Heart left ventricle (tissue), 16 donors: ENCODE data around the gene VSIG10L2. TPM values are rescaled to one million over a fixed set of nuclear protein-coding genes. Genes with fewer than 3 reads are reported as not detected.
A peak's percentile ranks its signal among the peaks of the same experiment; 100 is the strongest.

Experiments used
- ATAC-seq, 4 donors: fragments of 200-7000 bp; cut with Tn5 transposase; one replicate each; pipeline ENCODE4 v1.9.1; 2020 to 2022; ENCODE audit warnings: moderate library complexity in 4 of 4, mild to moderate bottlenecking in 3 of 4, moderate number of reproducible peaks in 1 of 4
- DNase-seq, 5 donors: peaks; one replicate each; pipeline ENCODE4 v3.0.0-alpha.2; 2020
- H3K27ac ChIP-seq, 12 donors: fragments of 200-600 bp; sonication (generic) in 4 of 12; one replicate each; pipeline versions ENCODE4 v1.5.0 to v1.8.0; 2016 to 2022; ENCODE audit warnings: mild to moderate bottlenecking in 2 of 12
- H3K27me3 ChIP-seq, 9 donors: fragments of 200-600 bp; sonication (generic) in 2 of 9; one replicate each; pipeline versions ENCODE4 v1.5.1 to v1.8.0; 2016 to 2022; ENCODE audit warnings: mild to moderate bottlenecking in 3 of 9
- H3K36me3 ChIP-seq, 9 donors: fragments of 200-600 bp; sonication (generic) in 2 of 9; one replicate each; pipeline versions ENCODE4 v1.5.0 to v1.8.0; 2018 to 2022; ENCODE audit warnings: mild to moderate bottlenecking in 2 of 9
- H3K4me1 ChIP-seq, 12 donors: fragments of 200-600 bp; sonication (generic) in 4 of 12; one replicate each; pipeline versions ENCODE4 v1.5.0 to v1.8.0; 2016 to 2022; ENCODE audit warnings: mild to moderate bottlenecking in 3 of 12
- H3K4me3 ChIP-seq, 12 donors: fragments of 200-600 bp; sonication (generic) in 4 of 12; one replicate each; pipeline versions ENCODE4 v1.5.0 to v1.8.0; 2017 to 2022; ENCODE audit warnings: mild to moderate bottlenecking in 9 of 12, moderate library complexity in 4 of 12
- H3K9me3 ChIP-seq, 12 donors: fragments of 200-600 bp; sonication (generic) in 4 of 12; one replicate each; pipeline versions ENCODE4 v1.5.0 to v1.8.0; 2016 to 2022; ENCODE audit warnings: mild to moderate bottlenecking in 1 of 12
- CTCF ChIP-seq, 12 donors: fragments of 200-600 bp; sonication (generic) in 4 of 12; IDR thresholded peaks; one replicate each; pipeline versions ENCODE4 v1.5.0 to v1.8.0; 2018 to 2022; ENCODE audit warnings: antibody characterized with exemption in 12 of 12, mild to moderate bottlenecking in 5 of 12
- POLR2A ChIP-seq, 2 donors: fragments of 450-650 bp; IDR thresholded peaks; one replicate each; pipeline ENCODE4 v1.6.1; 2017; ENCODE audit warnings: antibody characterized with exemption in 2 of 2, mild to moderate bottlenecking in 2 of 2, moderate library complexity in 2 of 2
- WGBS, 4 donors: extraction: QIAGEN DNeasy Blood & Tissue Kit in 2 of 4; methylation state at CpG; one replicate each; pipeline versions ENCODE4 v1.1.5 to v1.1.7; 2013 to 2018; 5-methylcytosine and 5-hydroxymethylcytosine counted together
- intact Hi-C, 10 donors: fragments of 100-400 bp; cut with DNase I; formaldehyde crosslinking; loops; one replicate each; pipeline versions ENCODE4 v1.11.1 to v1.14.2; 2022
- polyA plus RNA-seq, 2 donors: library from polyadenylated mRNA; stranded (reverse); fragments of 200-250 nt; gene quantifications; one replicate each; pipeline ENCODE4 v1.2.3, GENCODE V29; 2013
- total RNA-seq, 9 donors: library from RNA; depleted of rRNA in 2 of 9; stranded (reverse); fragments of >200 nt in 2 of 9; fragmentation: NEBNext Ultra II Directional in 3 of 9; extraction: Animal tissue kit (Norgen Biotek cat#: 25700) in 3 of 9; gene quantifications; one replicate each; pipeline versions ENCODE4 v1.1.0 to v1.2.4, GENCODE V29; 2016 to 2023
- donor health status: ischemic (EF 13 %, LVEDD 7.1; RV severe dilation, severe dysfunction).
- donor health status: healthy with polysubstance abuse.
- donor health status: DM: no; HTN: yes; CAD: no.
- donor health status: DM: no; HTN: no; CAD: no.
- donor health status: ischemic (EF 25% LVEDD 6.9; RV normal size, moderate dysfunction).
- donor health status: ischemic (EF 25% LVEDD 5.7; RV mildly dilated, moderate dysfunction).
- donor health status: healthy.
- donor health status: DM: yes; HTN: yes; CAD: no.
- donor health status: ischemic (EF 35%, LVEDD 5.7; RV mildly dilated, moderate dysfunction).
- donor health status: nonischemic (EF 11% LVEDD 7.7; RV severe dilation, severe dysfunction).
- donor health status: DM: yes; HTN: yes; CAD: no.
- donor health status: PGD.
- donor health status: ischemic (EF 29% LVEDD 5.4; RV normal size, mild dysfunction).
- donor health status: nonischemic (EF 23%, LVEDD 6.1; RV moderate dilation, normal function).

The VSIG10L2 gene
- total and polyA plus RNA-seq, 11 donors: 0.04 to 0.21 (median 0.12) TPM; not detected in 8

- Histone ChIP-seq H3K9me3 (peaks cover 0 to 7% (median 0%) of the 10 kb centered on the region in 12 donors), H3K4me3 (no peak overlapping the region), H3K27ac (no peak overlapping the region), H3K27me3 (no peaks in the 10 kb centered on the region), H3K4me1 (no peaks in the 10 kb centered on the region), H3K36me3 (peaks cover 0 to 2% (median 0%) of the 10 kb centered on the region in 9 donors)
- intact Hi-C loops: no loop called here
- DNase-seq (no peak), ATAC-seq (no peak)
- WGBS, 4 donors: 54 to 74% (median 69%) methylated on average over 7 of the region's 7 CpGs
- no peak for TF ChIP-seq POLR2A (IDR thresholded peaks at IDR 0.05)
- TF ChIP-seq CTCF (IDR thresholded peaks at IDR 0.05): no peak
Measured at GRCh38 chr11:125968354-125968753, 22.5 kb downstream of the VSIG10L2 start.

- Histone ChIP-seq H3K9me3 (no peaks in the 10 kb centered on the region), H3K36me3 (no peaks in the 10 kb centered on the region), H3K4me1 (no peaks in the 10 kb centered on the region), H3K27me3 (no peaks in the 10 kb centered on the region), H3K4me3 (no peak overlapping the region), H3K27ac (peak overlapping the region in 1 of 12 donors; percentile 13)
- intact Hi-C loops: no loop called here
- DNase-seq (no peak), ATAC-seq (no peak)
- WGBS, 4 donors: 46 to 52% (median 48%) methylated on average over 6 of the region's 6 CpGs
- peak in 4 of 12 donors; percentile 16 to 32 (median 27) for TF ChIP-seq CTCF (IDR thresholded peaks at IDR 0.05)
- no peak for TF ChIP-seq POLR2A (IDR thresholded peaks at IDR 0.05)
Measured at GRCh38 chr11:125971618-125972017, 25.8 kb downstream of the VSIG10L2 start.

GRCh38 chr11:125974284-125974683 is 28.4 kb downstream of the VSIG10L2 start:
- Histone ChIP-seq H3K27me3 (no peaks in the 10 kb centered on the region), H3K4me3 (no peak overlapping the region), H3K27ac (no peak overlapping the region), H3K4me1 (peaks cover 0 to 3% (median 0%) of the 10 kb centered on the region in 12 donors), H3K9me3 (no peaks in the 10 kb centered on the region), H3K36me3 (no peaks in the 10 kb centered on the region)
- intact Hi-C loops: no loop called here
- TF ChIP-seq POLR2A (IDR thresholded peaks at IDR 0.05): no peak
- no peak for TF ChIP-seq CTCF (IDR thresholded peaks at IDR 0.05)
- ATAC-seq (no peak), DNase-seq (no peak)

GRCh38 chr11:125975634-125976033 is 29.8 kb downstream of the VSIG10L2 start:
- H3K27me3 ChIP-seq: no peaks in the 10 kb centered on the region
- H3K4me1 ChIP-seq: peaks cover 0 to 3% (median 0%) of the 10 kb centered on the region in 12 donors
- TF ChIP-seq POLR2A (IDR thresholded peaks at IDR 0.05) (no peak), CTCF (IDR thresholded peaks at IDR 0.05) (no peak)
- H3K4me3 ChIP-seq: no peak overlapping the region
- H3K9me3 ChIP-seq: no peaks in the 10 kb centered on the region
- WGBS, 4 donors: 94 to 98% (median 96%) methylated on average over 6 of the region's 6 CpGs
- intact Hi-C loops: no loop called here
- no peak overlapping the region for H3K27ac ChIP-seq
- no peak for DNase-seq
- H3K36me3 ChIP-seq: peaks cover 0 to 4% (median 0%) of the 10 kb centered on the region in 9 donors
- ATAC-seq: no peak
